HG02870 (cell line): Measurements from ENCODE around the gene HEMK1.
A peak's percentile ranks its signal among the peaks of the same experiment; 100 is the strongest.

Source experiments
- ATAC-seq: cut with Tn5 transposase; IDR thresholded peaks from one replicate; pipeline ENCODE4 v1.9.1; 2021; ENCODE audit warnings: mild to moderate bottlenecking, moderate library complexity; ENCODE audit not compliant: unreplicated experiment

HEMK1 gene

GRCh38 chr3:50612234-50612882 is 43.0 kb downstream of the HEMK1 start:
- ATAC-seq = peak; percentile 12

GRCh38 chr3:50612970-50613846 is 43.9 kb downstream of the HEMK1 start:
- ATAC-seq = no peak

- ATAC-seq = no peak
Observed at GRCh38 chr3:50615190-50615589, 45.9 kb downstream of the HEMK1 start.

GRCh38 chr3:50616003-50616769 is 46.9 kb downstream of the HEMK1 start:
- ATAC-seq = peak; percentile 30

- ATAC-seq = peak; percentile 55
Observed at GRCh38 chr3:50616770-50617095, 47.4 kb downstream of the HEMK1 start.

- ATAC-seq = peak; percentile 2
Observed at GRCh38 chr3:50617096-50617791, 47.9 kb downstream of the HEMK1 start, which contains the start of gene MAPKAPK3. Gene MAPKAPK3 (plus strand): TSS chr3:50617151. CDS start chr3:50617566, 415 bp downstream.

- no peak for ATAC-seq
Observed at GRCh38 chr3:50617911-50618481, 48.7 kb downstream of the HEMK1 start.

GRCh38 chr3:50620420-50620819 is 51.1 kb downstream of the HEMK1 start:
- ATAC-seq = no peak

- no peak for ATAC-seq
Observed at GRCh38 chr3:50620820-50621219, 51.5 kb downstream of the HEMK1 start.

GRCh38 chr3:50622881-50623280 is 53.6 kb downstream of the HEMK1 start:
- ATAC-seq = no peak

- no peak for ATAC-seq
Observed at GRCh38 chr3:50623840-50624474, 54.6 kb downstream of the HEMK1 start.

GRCh38 chr3:50624634-50625033 is 55.3 kb downstream of the HEMK1 start:
- no peak for ATAC-seq

- ATAC-seq = no peak
Observed at GRCh38 chr3:50625231-50626182, 56.2 kb downstream of the HEMK1 start.

GRCh38 chr3:50626401-50626800 is 57.1 kb downstream of the HEMK1 start:
- ATAC-seq = no peak

- no peak for ATAC-seq
Observed at GRCh38 chr3:50627407-50628051, 58.2 kb downstream of the HEMK1 start.

- no peak for ATAC-seq
Observed at GRCh38 chr3:50628601-50629000, 59.3 kb downstream of the HEMK1 start.

GRCh38 chr3:50630394-50630793 is 61.1 kb downstream of the HEMK1 start:
- no peak for ATAC-seq

GRCh38 chr3:50630877-50631276 is 61.6 kb downstream of the HEMK1 start:
- no peak for ATAC-seq
